Measurements from ENCODE around the gene SERP2. TPM values are rescaled to one million over a fixed set of nuclear protein-coding genes. Genes with fewer than 3 reads are reported as not detected.
A peak's percentile ranks its signal among the peaks of the same experiment; 100 is the strongest.

Gene SERP2
- total RNA-seq, 3 donors from 2014 or later, result 0.63 to 0.76 TPM; not detected in 1

DNA sequence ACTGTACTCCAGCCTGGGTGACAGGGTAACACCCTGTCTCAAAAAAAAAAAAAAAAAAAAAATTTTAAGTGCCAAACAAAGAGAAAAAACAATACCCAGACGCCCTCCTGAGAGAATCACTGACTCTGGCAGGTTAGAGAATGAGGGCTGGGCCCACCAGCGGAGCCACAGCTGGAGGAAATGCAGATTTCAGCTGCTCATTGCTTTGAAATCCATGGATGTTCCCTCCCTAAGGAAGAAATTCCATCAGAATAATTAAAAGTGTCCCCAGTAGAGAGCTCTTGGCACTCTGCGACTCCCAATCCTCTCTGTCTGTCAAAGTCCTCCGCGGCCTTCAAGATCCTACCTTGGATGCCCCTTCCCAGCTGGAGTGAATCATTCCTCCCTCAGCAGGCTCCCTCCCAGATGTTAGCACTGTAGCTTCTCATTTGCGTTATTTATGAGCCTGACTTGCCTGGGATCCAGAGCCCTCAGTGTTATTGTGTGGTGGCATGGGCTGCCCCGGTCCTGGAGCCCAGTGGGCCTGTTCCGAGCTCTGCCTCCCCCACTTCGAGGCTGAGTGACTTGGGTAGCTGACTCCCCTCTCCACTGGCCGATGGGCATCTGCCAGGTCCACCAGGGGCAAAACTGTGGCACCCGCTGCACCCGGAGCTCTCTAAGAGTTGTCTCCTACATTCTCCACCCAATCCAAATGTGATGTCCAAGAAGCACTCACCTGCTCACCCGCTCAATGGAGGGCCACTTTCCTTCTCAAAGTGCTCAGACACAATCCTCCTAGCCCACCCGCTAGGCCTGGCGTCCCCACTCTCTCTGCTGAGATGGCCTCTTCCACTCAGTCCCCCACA, 47.0 kb downstream of the SERP2 start:
- no peak for DNase-seq
- Mint-ChIP-seq H3K27me3 (ENCODE audit: low read depth) (peaks cover 21% of the 10 kb centered on the region), H3K9me3 (no peaks in the 10 kb centered on the region), H3K36me3 (ENCODE audit: insufficient read depth) (no peaks in the 10 kb centered on the region), H3K4me1 (ENCODE audit: low read depth) (no peaks in the 10 kb centered on the region), H3K4me3 (no peak overlapping the region)
- no peak for ATAC-seq

DNA sequence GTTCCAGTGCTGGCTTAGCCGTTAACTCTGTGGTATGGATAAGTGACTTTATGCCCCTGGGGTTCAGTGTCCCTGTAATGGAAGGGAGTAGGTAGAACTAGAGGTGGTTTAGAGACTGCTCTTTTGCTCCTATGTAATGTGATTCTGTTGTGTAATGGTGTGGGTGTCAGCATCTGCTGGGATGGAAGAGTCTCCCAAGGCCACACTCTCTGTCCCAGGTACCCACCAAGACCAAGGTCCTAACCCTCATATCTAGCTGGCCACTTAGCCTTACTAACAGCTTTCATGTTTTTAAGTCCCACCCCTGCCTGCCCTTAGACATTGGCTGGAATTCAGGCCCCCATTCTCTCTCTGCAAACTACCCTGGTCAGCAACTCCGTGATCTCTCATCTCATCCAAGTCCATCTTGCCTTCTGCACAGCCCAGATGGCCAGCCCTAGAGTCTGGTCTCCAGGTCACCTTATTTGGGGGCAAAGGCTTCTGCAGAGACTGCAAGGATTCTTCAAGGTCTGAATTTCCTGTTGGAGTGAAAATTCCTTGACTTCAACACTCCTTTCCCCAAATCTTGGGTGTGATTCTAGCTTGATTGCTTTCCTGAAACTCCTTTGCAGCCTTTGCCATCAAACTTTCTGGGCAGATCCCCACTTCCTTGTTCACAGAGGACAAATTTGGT, 48.4 kb downstream of the SERP2 start:
- Mint-ChIP-seq H3K36me3 (ENCODE audit: insufficient read depth) (no peaks in the 10 kb centered on the region), H3K4me3 (no peak overlapping the region), H3K9me3 (no peaks in the 10 kb centered on the region), H3K4me1 (ENCODE audit: low read depth) (no peaks in the 10 kb centered on the region), H3K27me3 (ENCODE audit: low read depth) (peaks cover 18% of the 10 kb centered on the region)
- ATAC-seq, result no peak
- no peak for DNase-seq

DNA sequence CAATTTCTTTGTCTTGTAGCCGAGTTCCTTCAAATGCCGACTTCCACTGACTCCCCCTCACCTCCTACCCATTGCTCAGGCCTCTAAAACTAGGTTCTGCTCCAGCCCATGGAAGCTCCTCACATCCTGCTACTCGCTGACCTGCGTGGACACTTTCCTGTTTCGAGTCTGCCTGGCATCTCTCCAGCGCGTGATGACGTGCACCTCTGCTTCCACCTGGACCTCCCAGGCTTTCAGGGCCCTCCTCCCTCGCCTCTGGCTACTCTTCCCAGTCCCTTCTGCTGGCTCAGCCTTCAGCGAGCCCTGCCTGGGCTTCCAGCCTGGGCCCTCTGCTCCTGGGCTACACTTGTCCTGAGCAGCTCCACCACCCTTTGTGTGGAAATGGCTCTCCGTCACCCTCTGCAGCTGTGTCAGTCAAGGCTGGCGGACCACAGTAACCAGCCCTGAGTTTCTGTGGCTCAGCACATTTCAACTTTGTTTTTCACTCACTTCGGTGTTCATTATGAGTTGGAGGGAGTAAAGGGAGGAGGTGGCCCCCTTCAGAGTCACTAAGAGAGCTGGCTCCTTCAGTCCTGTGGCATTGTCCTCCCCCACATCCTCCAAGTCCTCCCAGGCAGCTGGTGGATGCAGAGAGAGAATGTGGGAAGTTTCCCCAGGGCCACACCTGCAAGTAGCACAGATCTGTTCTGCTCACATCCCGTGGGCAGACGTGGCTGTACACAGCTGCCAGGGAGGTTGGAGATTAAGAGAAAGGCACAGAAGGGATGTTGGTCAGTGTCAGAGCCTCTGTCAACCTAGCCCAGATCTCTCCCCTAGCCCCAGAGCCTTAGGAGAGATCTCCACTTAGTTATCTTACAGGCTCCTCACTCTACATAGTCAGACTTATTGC, 49.4 kb downstream of the SERP2 start:
- ATAC-seq (peak; percentile 14 to 18), DNase-seq (no peak)
- Mint-ChIP-seq H3K36me3 (ENCODE audit: insufficient read depth) (no peaks in the 10 kb centered on the region), H3K27me3 (ENCODE audit: low read depth) (peaks cover 18% of the 10 kb centered on the region), H3K4me3 (no peak overlapping the region), H3K9me3 (no peaks in the 10 kb centered on the region), H3K4me1 (ENCODE audit: low read depth) (no peaks in the 10 kb centered on the region)

DNA sequence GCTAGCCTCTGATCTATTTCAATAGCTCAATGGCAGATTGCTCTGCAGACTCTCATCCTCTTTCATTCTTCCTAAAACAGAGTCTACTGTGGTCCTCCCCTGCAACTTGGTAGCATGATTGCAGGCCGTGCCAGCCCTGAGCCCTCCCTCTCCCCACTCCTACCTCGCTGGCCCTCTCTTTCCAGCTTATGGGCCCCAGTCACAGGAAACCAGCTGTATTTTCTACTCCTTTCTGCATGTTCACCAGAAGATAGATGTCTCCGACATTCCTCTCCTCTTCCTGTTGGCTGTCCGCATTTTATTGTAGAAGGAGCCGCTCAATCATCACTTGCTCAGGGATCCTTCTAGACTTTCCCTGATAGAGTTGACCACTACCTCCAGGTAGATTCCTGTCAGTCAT, 50.2 kb downstream of the SERP2 start:
- Mint-ChIP-seq H3K9me3 (no peaks in the 10 kb centered on the region), H3K4me1 (ENCODE audit: low read depth) (no peaks in the 10 kb centered on the region), H3K27me3 (ENCODE audit: low read depth) (peaks cover 18% of the 10 kb centered on the region), H3K4me3 (no peak overlapping the region), H3K36me3 (ENCODE audit: insufficient read depth) (no peaks in the 10 kb centered on the region)
- ATAC-seq, result no peak
- DNase-seq, result no peak

DNA sequence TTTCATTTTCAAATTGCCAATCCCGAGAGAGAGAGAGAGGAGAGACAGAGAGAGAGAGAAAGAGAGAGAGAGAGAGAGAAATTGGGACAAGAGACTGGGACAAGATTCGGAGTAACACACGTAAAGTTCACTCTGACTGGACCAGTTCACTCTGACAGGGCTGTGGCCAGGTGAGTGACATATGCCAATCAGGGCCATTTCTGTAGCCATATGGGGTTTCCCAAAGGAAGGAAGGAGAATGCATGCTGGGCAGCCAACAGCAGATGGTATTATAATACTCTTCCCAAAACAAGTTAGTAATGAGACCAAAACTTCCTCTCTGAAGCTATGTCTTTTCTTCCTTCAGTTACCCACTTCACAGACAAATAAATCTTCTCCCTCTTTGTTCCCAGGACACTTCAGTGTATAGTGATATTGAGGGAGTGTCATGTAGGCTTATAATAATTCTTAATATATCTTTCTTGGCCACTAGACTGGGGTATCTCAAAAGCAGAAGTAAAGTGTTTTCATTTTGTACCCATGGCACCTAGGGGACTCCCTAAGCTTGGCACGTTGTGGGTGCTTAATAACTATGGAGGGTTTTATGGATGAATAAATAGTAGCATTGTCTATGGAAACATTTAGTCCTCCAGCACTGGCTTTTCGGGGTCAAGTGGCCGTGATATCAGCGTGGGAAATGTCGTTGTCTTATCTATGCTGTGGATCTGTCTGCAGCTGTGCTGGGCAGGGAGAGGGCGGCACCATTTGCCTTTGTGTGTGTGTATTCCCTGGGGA, 51.6 kb downstream of the SERP2 start:
- ATAC-seq (no peak), DNase-seq (no peak)
- H3K27me3 Mint-ChIP-seq (ENCODE audit: low read depth), result peaks cover 18% of the 10 kb centered on the region
- H3K4me3 Mint-ChIP-seq, result no peak overlapping the region
- H3K36me3 Mint-ChIP-seq (ENCODE audit: insufficient read depth), result no peaks in the 10 kb centered on the region
- no peaks in the 10 kb centered on the region for H3K9me3 Mint-ChIP-seq
- H3K4me1 Mint-ChIP-seq (ENCODE audit: low read depth), result no peaks in the 10 kb centered on the region

DNA sequence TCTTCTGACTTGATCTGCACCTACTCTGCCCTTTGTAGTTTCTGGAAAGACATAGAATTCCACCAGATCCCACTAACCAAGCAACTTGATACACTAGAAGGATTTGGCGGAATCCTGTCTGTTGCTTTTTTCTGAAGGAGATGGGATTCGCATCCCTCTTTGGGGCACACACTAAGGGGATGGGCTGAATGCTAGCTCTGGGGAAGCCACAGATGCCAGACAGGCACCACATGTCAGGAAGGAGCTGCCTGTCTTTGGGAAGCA, 52.1 kb downstream of the SERP2 start:
- Mint-ChIP-seq H3K36me3 (ENCODE audit: insufficient read depth) (no peaks in the 10 kb centered on the region), H3K9me3 (no peaks in the 10 kb centered on the region), H3K4me3 (no peak overlapping the region), H3K4me1 (ENCODE audit: low read depth) (no peaks in the 10 kb centered on the region), H3K27me3 (ENCODE audit: low read depth) (peaks cover 18% of the 10 kb centered on the region)
- no peak for ATAC-seq
- no peak for DNase-seq

DNA sequence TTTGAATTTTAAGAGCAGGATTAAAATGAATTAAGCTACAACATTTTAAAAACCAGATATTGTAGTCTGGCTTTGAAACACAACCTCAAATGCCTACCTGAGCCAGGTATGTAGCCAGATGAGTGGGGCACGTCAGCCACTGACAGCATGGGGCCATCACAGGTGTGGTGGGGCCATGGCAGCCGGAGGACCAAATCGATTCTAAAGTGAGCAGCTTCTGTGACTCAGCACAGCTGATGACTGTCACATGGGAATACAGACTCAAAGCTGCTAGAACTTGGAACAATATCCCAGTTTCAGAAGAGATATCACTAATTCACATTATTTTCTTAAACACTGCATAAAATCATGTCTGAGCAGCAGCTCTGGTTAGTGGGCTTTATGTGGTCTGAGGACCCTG, 52.8 kb downstream of the SERP2 start:
- Mint-ChIP-seq H3K4me3 (no peak overlapping the region), H3K4me1 (ENCODE audit: low read depth) (no peaks in the 10 kb centered on the region), H3K9me3 (no peaks in the 10 kb centered on the region), H3K36me3 (ENCODE audit: insufficient read depth) (no peaks in the 10 kb centered on the region), H3K27me3 (ENCODE audit: low read depth) (peaks cover 18% of the 10 kb centered on the region)
- no peak for ATAC-seq
- no peak for DNase-seq

DNA sequence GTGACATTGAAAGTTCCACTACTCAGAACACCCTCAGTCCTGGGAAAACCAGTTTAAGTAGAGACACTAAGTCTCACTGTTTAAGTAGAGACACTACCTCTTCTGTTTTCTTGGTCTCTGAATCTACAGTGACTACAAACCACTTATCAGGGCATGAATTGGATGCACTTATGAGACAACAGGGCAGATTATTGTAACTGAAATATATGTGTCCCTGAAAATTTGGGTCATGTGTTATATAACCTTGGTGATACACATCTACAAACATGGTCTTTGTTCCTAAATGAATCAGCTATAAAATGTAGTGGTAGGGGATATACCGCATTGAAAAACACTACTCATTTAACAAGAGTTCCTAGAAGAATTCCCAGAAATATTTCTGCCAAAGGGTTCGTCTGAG, 55.7 kb downstream of the SERP2 start:
- DNase-seq, result no peak
- peaks cover 8% of the 10 kb centered on the region for H3K27me3 Mint-ChIP-seq (ENCODE audit: low read depth)
- H3K4me1 Mint-ChIP-seq (ENCODE audit: low read depth), result no peaks in the 10 kb centered on the region
- H3K4me3 Mint-ChIP-seq, result no peak overlapping the region
- no peaks in the 10 kb centered on the region for H3K9me3 Mint-ChIP-seq
- no peaks in the 10 kb centered on the region for H3K36me3 Mint-ChIP-seq (ENCODE audit: insufficient read depth)
- ATAC-seq, result no peak

DNA sequence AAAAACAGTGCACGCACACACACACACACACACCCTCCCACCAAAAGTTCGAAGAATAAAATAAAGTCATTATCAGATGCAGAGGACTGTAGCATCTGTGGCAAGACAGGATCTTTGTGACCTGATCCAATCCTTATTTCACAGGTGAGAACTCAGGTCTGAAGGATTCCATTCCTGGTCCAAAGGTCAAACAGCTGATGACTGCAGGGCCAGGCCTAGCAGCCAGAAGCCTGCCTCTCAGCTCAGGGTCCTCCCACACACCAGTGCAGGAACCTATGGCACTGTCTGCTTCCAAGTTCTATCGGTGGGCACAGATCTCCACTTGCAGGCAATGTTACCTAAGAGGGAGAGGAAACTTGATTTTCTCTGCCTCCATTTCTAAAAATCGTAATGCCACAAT, 57.5 kb downstream of the SERP2 start:
- no peak overlapping the region for H3K4me3 Mint-ChIP-seq
- peaks cover 4% of the 10 kb centered on the region for H3K36me3 Mint-ChIP-seq (ENCODE audit: insufficient read depth)
- no peaks in the 10 kb centered on the region for H3K9me3 Mint-ChIP-seq
- peaks cover 14% of the 10 kb centered on the region for H3K4me1 Mint-ChIP-seq (ENCODE audit: low read depth)
- H3K27me3 Mint-ChIP-seq (ENCODE audit: low read depth), result peaks cover 5% of the 10 kb centered on the region
- ATAC-seq (no peak), DNase-seq (no peak)

DNA sequence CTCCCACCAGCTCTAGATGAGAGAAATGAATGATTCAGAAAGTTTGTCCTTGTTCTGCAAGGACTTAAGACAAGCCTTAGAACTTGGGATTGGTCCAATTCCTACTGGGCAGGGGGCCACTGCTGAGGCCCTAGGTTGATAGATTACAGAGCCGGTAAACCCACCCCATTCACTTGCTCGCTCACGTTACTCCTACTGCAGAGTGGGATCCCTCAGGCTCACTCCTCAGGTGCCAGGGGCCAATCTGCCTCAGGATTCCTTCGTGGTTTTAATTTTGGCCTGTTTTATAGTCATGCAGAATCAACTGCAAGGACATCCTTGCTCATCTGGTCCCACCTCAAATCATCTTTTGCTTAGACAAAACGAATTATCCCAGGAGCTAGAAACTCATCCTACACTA, 59.0 kb downstream of the SERP2 start:
- Mint-ChIP-seq H3K4me1 (ENCODE audit: low read depth) (peaks cover 22% of the 10 kb centered on the region), H3K9me3 (no peaks in the 10 kb centered on the region), H3K4me3 (no peak overlapping the region), H3K36me3 (ENCODE audit: insufficient read depth) (peaks cover 4% of the 10 kb centered on the region), H3K27me3 (ENCODE audit: low read depth) (peaks cover 12% of the 10 kb centered on the region)
- DNase-seq, result no peak
- no peak for ATAC-seq

DNA sequence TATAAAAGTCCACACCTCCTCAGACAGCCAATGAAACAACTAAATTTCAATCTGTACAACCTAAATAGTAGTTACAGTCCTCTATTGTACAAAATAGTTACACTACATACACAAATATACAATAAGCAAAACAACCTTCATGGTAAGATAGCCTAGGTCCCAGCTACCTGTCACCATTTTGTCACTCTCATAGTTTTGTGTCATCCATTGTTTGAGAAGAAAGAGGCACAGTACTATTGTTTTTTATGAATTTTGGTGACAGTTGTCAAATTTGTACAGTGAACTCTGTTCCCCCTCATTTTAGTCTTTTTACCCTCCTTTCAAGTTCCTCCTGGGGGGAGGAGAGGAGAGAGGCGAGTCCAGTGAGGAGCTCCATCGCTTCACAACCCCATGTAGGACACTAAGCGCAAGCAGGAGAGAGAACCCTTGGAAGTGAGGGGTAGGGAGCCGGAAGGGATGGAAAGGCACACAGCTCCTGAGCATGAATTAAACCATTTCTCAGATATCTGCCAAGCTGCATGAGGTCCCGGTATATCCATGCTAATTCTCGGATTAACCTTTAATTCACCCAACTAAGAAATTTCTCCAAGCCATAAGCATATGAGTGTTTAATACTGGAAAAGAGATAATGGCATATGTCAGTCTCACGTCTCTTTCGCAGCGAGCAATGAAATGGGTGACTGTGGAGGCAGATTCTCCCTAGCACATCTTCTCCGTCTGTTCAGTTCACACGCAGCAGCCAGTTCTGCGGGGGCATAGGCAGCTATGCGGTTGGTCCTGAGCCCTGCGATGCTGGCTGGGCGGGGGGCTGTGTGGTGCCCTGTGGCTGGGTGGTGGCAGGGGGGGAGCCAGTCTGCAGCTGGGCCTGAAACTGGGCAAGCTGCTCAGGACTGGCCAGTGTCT, 60.5 kb downstream of the SERP2 start:
- no peak overlapping the region for H3K4me3 Mint-ChIP-seq
- peaks cover 23% of the 10 kb centered on the region for H3K4me1 Mint-ChIP-seq (ENCODE audit: low read depth)
- peaks cover 4% of the 10 kb centered on the region for H3K36me3 Mint-ChIP-seq (ENCODE audit: insufficient read depth)

DNA sequence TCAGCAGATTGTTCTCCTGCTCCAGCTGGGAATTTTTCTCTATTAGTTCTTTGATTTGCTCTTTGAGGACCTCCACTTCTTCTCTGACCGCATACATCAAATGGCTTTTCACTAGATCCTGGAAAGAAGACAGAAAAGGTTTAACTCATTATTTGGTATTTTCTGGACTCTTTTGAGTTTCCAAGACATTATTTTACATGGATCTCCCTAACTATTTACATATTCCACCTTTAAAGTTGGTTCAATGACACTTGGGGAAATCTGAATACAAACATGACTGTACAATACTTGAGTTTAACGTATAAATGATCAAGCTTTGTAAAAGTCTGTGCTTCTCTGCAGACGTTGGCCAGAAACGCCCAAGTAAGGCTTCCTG, 61.1 kb downstream of the SERP2 start:
- Mint-ChIP-seq H3K27me3 (ENCODE audit: low read depth) (peaks cover 12% of the 10 kb centered on the region), H3K4me1 (ENCODE audit: low read depth) (peaks cover 23% of the 10 kb centered on the region), H3K36me3 (ENCODE audit: insufficient read depth) (peaks cover 4% of the 10 kb centered on the region), H3K4me3 (peak overlapping the region; percentile 83), H3K9me3 (no peaks in the 10 kb centered on the region)
- ATAC-seq (no peak), DNase-seq (no peak)

More for the DNA sequence above, 60.5 kb downstream of the SERP2 start:
- no peak for DNase-seq
- H3K9me3 Mint-ChIP-seq, result no peaks in the 10 kb centered on the region
- H3K27me3 Mint-ChIP-seq (ENCODE audit: low read depth), result peaks cover 12% of the 10 kb centered on the region
- no peak for ATAC-seq

DNA sequence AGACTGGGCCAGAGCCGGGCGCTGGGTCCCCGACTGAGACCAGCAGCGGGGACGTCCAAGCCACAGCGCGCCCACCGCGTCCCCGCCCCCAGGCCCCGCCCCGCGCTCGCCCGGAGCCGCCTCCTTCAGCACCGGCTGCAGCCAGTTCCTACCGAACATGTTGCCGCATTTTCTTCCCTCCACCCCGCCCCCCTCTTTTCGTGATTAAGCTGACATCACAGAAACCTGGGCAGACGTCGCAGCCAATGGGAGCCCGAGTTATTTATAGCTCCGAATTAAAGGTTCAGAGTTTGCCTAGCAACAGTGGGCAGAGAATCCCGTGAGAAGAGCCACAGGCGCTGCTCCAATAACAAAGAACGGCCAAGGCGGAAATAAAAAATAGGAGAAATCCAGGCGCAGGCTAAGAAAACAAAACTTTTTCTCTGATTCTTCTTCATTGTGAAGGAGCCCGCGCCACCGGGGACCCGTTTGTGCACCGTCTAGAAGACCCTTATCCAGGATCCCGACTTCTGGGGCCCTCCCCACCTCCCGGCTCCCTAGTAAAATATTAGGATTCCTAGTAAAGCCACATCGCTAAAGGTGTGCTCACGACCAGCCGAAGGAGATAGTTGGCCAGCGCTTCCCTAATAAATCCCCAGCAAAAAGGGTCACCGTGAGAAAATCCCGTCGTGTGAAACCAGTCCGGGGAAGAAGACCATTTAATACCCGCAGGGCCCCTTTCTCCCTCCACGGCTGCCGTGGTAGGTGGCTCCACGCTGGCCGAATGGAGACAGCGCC, 61.7 kb downstream of the SERP2 start:
- DNase-seq (peak; percentile 84), ATAC-seq (peak; percentile 87 to 92)
- peaks cover 12% of the 10 kb centered on the region for H3K27me3 Mint-ChIP-seq (ENCODE audit: low read depth)
- peaks cover 23% of the 10 kb centered on the region for H3K4me1 Mint-ChIP-seq (ENCODE audit: low read depth)
- no peaks in the 10 kb centered on the region for H3K9me3 Mint-ChIP-seq
- H3K4me3 Mint-ChIP-seq, result peak overlapping the region; percentile 83
- peaks cover 4% of the 10 kb centered on the region for H3K36me3 Mint-ChIP-seq (ENCODE audit: insufficient read depth)

Measured in activated T-cell treated with anti-CD3 and anti-CD28 coated beads, Interleukin-2, amount 50 U/mL, for 4 hours (primary cell).